AG04449 (cell line): ENCODE data around the gene UGT2A2.

Experiments
- CTCF ChIA-PET: fragments of 350-600 bp; formaldehyde crosslinking; extraction: SDS; loops from one replicate; lab custom pipeline; 2021; ENCODE audit warnings: antibody characterized with exemption; lab: Yijun Ruan, JAX
- POLR2A ChIA-PET: fragments of 400-600, 350-600 bp; formaldehyde crosslinking; extraction: SDS; loops from one replicate; lab custom pipeline; 2020; ENCODE audit warnings: antibody characterized with exemption, inconsistent platforms; lab: Yijun Ruan, JAX
- DNase-seq: peaks from one replicate; pipeline ENCODE4 v3.0.0-alpha.2; 2010; ENCODE audit warnings: low read depth, low spot score
- H3K4me3 ChIP-seq: 2 replicates; pipeline ENCODE4 v1.5.1; 2011; ENCODE audit warnings: low read depth, mild to moderate bottlenecking, control low read depth, low read length
- TF ChIP-seq, protein P1 (sequence below): IDR thresholded peaks from one replicate; pipeline ENCODE4 v1.5.1; 2011; ENCODE audit warnings: mild to moderate bottlenecking, moderate library complexity, low read length, control low read depth, inconsistent platforms; ENCODE audit not compliant: insufficient read depth; ENCODE audit errors: missing control alignments

Gene UGT2A2

DNA sequence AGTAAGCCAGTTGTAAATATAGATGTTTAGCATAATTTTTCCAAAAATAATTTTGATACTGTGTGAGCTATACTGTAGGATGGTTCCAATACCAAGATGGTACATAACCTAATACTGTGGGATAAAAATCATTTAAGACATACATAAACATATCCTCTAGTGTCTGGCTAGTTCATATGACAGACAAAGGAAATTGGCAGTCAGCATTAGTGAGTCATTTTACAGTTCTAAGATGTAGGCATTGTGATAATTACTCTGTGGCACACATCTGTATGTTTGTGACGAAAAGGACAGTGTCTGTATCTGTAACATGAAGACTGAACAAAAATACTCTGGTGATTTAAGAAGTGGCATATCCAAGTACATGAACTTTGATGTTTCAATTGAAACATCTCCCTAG is 49.6 kb downstream of the UGT2A2 start:
- H3K4me3 ChIP-seq: no peak overlapping the region

DNA sequence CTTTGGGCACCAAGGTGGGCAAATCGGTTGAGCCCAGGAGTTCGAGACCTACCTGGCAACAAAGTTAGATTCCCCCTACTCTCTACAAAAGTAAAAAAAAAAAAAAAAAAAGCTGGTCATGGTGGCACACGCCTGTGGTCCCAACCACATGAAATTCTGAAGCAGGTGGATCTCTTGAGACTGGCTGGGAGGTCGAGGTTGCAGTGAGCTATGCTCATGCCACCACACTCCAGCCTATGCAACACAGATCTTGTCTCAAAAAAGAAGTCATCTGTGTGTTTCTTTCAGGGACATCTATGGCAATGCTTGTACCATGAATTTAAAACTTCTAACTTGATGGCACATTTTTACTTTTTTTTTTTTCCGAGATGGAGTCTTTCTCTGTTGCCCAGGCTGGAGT is 55.3 kb downstream of the UGT2A2 start:
- DNase-seq: no peak
- POLR2A ChIA-PET: no interaction called here
- TF ChIP-seq, protein P1, sequence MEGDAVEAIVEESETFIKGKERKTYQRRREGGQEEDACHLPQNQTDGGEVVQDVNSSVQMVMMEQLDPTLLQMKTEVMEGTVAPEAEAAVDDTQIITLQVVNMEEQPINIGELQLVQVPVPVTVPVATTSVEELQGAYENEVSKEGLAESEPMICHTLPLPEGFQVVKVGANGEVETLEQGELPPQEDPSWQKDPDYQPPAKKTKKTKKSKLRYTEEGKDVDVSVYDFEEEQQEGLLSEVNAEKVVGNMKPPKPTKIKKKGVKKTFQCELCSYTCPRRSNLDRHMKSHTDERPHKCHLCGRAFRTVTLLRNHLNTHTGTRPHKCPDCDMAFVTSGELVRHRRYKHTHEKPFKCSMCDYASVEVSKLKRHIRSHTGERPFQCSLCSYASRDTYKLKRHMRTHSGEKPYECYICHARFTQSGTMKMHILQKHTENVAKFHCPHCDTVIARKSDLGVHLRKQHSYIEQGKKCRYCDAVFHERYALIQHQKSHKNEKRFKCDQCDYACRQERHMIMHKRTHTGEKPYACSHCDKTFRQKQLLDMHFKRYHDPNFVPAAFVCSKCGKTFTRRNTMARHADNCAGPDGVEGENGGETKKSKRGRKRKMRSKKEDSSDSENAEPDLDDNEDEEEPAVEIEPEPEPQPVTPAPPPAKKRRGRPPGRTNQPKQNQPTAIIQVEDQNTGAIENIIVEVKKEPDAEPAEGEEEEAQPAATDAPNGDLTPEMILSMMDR: no peak
- no peak overlapping the region for H3K4me3 ChIP-seq
- CTCF ChIA-PET: no interaction called here

More for the DNA sequence above, 49.6 kb downstream of the UGT2A2 start:
- TF ChIP-seq, protein P1: no peak
- ChIA-PET POLR2A (no interaction called here), CTCF (no interaction called here)
- no peak for DNase-seq

DNA sequence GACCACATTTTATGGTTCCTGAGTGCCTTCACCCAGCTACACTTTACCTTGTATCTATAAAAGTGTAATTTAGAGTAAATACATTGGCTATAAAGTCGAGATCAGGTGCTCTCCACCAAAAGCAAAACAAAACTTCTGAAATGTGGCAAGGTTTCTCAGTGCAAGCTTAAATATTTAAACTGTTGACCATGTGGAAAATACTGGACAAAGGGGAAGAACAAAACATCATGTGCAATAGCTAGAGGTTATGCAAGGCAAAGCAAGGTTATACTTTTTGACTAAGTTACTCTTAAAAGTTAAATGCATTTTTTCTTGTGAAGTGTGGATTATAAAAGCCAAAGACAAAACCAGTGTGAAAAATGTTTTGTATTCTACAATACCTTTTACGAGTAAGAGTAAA is 55.9 kb downstream of the UGT2A2 start:
- no peak for DNase-seq
- no peak overlapping the region for H3K4me3 ChIP-seq
- TF ChIP-seq, protein P1: no peak
- POLR2A ChIA-PET: no interaction called here
- CTCF ChIA-PET: interaction anchor here (1.3 kb wide), 1 partner anchor 62 kb away, joined by 3 read pairs; no protein-coding TSS in a partner anchor

DNA sequence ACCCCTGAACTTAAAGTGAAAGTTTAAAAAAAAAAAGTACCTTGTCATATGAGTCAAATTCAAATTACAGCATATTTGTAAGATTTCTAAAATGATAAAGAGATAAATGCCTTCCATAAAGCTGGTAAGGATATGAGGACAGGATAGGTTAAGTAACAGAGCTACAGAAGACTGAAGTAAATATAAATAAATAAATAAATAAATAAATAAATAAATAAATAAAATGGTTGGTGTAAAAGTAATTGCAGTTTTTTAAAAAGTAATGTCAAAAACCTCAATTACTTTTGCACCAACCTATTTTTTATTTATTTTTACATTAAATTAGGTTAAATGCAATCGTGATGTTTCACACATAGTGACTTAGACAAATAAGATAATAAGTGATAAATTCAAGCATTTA is 62.2 kb downstream of the UGT2A2 start:
- no peak overlapping the region for H3K4me3 ChIP-seq
- ChIA-PET POLR2A (no interaction called here), CTCF (no interaction called here)

DNA sequence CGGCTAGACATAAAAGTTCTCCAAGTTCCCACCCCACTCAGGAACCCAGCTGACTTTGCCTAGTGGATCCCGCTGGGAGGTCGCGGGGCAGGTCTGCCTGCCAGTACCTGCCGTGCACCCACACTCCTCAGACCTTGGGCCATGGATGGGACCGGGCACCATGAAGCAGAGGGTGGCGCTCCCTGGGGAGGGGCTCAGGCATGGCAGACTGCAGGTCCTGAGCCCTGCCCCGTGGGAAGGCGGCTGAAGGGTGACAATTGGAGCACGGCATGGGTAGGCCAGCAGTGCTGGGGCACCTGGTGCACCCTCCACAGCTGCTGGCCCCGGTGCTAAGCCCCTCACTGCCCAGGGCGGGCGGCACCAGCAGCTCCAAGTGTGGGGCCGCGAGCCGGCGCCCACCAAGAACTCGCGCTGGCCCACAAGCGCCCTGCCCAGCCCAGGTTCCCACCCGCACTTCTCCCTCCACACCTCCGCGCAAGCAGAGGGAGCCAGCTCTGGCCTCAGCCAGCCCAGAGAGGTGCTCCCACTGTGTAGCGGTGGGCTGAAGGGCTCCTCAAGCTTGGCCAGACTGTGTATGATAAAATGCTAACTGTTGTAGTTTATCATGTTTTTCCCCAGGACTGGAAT is 63.1 kb downstream of the UGT2A2 start:
- CTCF ChIA-PET: no interaction called here
- POLR2A ChIA-PET: no interaction called here
- TF ChIP-seq, protein P1: no peak
- H3K4me3 ChIP-seq: no peak overlapping the region
- no peak for DNase-seq

More for the DNA sequence above, 62.2 kb downstream of the UGT2A2 start:
- no peak for DNase-seq
- TF ChIP-seq, protein P1: no peak

DNA sequence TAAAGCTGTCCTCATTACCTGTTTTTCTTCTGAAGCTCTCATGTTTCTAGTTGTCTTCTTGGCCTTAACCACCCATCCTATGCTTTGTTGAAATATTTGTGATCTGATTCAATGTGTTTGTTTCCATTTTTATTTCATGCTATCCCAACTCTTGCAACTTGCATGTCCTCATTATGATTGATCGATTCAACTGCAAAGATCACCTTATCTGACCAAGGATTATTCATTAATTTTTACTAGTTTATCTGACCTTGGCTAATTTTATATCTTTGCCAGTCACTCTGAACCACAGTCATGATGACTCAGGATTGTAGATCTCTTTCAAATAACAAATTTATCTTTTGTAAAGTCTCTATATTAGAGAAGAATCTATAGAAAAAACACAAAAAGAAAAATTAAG is 70.7 kb downstream of the UGT2A2 start:
- TF ChIP-seq, protein P1: no peak
- no peak overlapping the region for H3K4me3 ChIP-seq
- ChIA-PET CTCF (no interaction called here), POLR2A (no interaction called here)
- no peak for DNase-seq
